GM21526 (cell line): Measurements from ENCODE around the gene GRK4.
"Not testable (repeated sequence)": the region's sequence is repeated elsewhere in the genome, so short reads cannot be mapped to it uniquely, and the experiment has no call there.

Source experiments
- ATAC-seq: cut with Tn5 transposase; IDR thresholded peaks from one replicate; pipeline ENCODE4 v1.9.1; 2021; ENCODE audit warnings: moderate library complexity; ENCODE audit not compliant: unreplicated experiment, low FRiP score

GRK4 gene

DNA sequence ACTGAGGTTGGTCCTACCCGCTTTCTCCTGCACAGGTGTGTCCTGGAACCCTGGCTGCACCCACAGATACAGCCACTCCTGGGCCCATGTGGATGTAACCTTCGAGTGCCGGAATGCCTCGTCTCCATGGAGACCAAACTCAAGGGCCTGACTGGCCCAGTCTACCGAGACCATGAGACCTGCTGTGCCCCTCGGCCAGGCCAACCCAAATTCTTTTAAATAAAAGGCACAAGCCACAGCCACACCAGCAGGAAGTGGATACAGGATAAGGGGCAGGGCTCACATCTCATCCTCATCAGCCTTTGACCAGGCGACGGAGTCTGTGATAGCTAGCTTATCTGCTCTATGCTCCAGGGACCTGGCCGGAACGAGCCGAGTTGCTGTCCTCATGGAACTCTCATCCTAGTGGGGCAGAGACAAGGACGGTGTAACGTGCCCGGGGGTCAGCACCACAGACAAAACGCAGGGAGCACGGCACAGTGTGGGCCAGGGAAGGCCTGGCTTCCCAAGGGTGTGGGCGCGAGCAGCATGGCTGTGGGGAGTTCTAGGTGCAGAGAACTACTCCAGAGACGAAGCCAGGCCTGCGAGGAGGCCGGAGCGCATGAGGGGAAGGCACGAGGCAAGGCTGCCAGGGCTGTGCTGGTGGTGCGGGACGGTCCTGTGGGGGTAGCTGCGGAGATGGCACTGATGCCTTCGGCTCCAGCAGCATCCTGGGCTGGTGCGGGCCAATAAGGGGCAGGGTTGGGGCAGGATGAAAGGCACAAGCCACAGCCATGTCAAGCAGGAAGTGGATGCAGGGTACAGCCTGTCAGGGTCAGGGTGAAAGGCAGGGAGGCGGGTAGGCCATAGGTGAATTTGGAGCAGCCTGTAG is 22.9 kb upstream of the GRK4 start:
- ATAC-seq = no peak

DNA sequence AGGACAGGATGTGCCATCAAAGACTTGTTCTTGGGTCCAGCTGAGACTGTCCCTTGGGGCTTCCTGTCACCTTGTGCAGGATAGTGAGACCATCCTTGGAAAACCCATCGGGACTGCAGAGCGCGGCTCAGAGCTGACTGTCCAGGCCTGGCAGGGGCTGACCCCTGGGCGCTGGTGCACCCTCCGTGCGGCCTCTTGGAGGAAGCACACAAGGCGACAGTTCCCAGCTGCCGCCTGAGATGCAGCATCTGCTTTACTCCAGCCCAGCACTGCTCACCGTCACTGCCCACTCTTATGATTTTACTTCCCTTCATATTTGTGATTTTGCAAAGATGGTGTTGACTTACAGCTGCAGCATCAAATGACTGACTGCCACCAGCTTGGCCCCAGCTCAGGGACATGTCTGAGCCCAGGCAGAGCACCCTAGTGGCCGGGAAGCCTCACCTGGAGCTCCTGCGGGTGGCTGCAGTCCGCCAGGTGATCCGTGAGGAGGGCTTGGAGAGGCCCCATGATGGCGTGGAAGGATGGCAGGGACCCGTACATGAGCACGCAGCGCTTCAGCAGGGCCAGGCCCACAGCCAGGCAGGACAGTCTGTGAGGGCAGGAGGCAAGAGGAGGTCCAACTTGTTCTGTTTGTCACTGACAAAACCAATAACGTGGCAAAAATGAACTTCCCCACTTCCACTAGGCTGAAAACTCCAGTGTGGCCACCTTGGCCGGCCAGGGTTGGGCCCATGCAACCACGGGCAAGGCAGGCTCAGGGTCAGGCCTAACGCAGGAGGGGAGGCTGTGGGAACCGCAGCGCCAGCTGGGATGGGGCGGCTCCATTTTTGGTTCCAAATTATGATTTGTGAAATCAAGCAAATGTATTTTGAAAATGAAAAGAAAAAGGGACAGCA is 22.0 kb upstream of the GRK4 start:
- ATAC-seq = no peak

DNA sequence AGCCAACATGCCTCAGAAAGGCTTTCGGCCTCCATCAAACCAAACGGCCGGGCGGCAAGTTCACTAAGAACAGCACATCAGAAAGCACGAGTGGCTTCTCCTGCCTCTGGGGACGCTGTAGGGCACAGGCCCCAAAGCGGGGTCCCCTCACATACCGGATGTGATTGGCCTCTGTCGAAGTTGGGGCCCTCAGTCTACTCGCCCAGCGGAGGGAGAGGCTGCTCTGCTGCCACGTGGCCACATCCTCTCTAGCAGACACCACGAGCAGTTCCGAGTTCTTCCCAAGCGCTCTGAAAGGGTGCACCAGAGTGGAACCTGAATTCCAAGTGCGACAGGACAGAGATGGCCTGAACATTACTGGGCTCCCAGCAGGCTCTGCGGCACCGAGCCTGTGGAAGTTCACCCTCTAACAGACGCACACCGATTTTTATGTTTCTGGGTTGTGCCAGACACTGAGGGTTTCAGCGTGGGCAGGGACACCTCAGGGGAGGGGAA is 21.3 kb upstream of the GRK4 start:
- no peak for ATAC-seq

DNA sequence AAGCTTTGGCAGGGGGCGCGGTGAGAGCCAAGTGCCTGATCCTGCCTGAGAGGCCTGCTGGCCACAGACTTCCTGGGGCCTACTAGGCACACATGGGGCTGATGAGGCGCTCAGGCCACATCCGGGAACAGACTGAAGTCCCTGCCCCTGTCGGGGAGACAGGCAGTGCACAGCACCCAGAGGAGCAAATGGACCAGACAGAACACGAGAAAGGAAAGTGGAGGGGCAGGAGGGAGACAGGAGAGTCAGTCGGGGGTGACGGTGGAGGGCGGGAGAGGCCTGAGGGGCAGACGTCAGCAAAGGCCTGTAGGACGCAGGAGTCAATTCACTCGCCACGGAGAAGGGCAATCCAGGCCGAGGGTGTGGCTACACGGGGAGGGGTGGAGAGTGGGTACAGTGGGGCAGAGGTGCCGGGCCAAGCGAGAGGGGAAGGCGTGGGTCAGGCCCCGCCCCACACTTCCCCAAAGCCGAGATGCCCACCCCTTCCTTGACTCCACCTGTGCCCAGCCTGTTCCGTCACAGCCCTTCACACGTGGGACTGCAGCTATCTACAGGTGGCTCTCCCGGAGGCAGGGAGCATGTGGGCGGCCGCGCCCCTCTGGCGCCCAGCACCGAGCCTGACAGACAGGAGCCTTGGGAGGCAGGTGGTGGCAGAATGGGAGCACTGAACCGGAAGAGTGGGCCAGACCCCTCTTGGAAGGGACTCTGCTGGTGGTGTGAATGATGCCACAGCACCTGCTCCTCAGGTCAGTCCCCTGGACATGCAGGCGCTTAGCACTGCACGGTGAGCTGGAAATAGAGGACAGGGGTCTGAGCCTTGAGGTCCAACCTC is 20.6 kb upstream of the GRK4 start:
- no peak for ATAC-seq

DNA sequence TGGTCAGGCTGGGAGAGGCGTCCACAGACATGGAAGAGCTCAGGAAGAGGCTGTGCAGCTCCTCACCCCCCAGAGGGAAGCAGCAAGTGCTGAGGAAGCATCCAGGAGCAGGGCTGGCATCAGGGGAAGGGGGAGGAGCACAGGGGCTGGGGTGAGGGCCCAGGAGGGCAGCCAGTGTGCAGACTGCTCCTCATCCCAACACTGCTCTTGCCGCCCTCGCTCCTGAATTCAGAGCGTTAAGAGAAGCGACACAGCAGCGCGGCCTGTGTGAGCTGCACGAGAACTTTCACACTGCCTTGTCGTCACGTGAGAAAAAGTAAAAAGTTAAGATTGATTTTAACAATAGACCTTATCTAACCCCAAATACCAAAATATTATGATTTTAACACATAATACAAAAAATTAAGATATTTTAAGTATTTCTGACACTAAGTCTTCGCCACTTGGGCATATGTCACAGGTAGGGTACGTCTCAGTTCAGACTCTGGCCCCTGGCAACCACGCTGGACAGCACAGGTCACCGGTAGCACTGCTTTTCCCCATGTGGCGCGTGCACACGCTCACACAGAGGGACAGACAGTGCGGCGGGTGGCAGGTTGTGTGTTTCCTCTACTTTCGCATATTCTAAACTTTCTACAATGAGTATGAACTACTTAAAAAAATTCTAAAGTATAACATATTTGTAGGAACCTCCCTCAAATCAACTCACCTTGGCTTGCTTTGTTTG is 19.8 kb upstream of the GRK4 start:
- ATAC-seq = no peak

DNA sequence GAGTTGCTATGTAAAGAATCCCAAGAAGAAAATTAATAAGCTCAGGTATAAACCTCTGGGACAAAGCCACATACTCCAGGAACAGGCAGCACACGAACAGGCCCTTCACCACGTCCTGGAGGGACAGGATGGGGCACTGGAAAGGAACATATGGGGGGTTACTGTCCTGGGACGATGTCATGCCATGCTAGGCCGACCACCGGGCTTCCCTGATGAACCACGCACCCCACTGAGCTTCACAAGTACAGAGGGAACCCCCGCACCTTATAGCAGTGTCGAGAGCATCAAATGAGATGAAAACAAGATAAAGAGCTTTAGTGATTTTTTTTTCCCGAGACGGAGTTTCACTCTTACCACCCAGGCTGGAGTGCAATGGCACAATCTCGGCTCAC is 19.3 kb upstream of the GRK4 start:
- ATAC-seq = no peak

DNA sequence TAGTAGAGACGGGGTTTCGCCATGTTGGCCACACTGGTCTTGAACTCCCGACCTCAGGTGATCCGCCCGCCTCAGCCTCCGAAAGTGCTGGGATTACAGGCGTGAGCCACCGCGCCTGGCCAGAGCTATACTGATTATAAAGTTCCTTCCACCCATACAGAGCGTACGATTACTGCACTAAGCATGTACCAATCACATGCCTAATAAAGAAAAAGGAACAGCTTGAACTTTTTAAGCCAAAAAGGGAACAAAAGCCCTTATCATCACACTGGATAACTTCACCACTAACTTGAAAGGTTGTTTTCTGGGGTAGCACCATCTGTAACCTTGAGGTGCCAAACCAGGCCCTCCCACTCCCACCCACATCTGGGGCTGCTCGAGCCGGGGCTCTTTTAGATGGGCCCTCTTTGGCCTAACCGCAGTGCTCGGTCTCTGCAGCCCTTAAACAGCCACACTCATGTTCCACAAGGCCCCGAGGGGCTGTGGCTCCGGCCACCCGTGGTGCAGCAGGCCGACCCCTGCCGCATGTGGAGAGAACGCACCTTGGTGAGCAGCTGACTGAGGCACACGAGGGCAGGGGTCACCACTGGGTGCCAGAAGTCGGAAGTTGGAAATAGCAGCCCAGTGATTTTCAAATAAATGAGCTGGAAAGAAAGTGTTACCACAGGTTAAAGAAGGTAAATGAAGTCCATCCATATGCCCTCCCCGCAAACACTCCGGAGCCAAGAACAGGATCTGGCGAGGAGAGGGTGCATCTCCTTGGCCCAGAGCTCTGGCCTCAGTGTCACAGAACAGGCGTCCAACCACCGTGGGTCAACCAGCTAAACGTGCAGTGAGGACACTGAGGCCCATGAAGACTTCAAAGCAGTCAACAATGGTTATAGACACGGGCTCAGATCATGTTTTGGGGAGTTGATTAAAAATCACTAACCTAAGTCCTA is 18.5 kb upstream of the GRK4 start:
- no peak for ATAC-seq

DNA sequence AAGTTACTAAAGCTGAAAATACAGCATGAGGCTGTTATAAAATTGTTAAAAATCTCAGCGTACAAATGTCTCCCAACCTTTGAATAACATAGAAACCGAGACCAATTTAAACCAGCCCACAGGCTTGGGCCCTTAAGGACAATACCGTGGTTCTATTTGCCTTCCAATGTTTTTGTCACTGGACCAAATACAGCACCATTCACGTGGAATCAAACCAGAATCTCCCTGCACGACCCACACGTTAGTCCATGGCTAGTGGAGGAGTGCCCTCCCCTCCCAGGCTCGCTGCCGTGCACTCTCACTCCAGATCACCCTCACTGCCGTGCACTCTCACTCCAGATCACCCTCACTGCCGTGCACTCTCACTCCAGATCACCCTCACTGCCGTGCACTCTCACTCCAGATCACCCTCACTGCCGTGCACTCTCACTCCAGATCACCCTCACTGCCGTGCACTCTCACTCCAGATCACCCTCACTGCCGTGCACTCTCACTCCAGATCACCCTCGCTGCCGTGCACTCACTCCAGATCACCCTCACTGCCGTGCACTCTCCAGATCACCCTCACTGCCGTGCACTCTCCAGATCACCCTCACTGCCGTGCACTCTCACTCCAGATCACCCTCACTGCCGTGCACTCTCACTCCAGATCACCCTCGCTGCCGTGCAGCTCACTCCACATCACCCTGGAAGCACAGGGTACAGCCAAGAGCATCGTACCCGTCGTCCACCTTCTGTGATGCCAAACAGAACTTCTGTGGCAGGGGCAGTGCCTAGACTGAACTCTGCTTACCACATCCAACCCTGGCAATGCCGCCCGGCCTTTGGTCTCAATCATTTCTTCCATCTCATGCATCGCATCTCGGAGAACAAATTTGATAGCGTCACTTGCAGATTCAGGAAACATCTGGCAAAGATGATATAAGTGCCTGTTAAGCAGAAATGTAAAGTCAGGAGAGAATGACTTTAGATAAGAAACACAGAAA is 17.5 kb upstream of the GRK4 start:
- ATAC-seq = not testable (repeated sequence)

DNA sequence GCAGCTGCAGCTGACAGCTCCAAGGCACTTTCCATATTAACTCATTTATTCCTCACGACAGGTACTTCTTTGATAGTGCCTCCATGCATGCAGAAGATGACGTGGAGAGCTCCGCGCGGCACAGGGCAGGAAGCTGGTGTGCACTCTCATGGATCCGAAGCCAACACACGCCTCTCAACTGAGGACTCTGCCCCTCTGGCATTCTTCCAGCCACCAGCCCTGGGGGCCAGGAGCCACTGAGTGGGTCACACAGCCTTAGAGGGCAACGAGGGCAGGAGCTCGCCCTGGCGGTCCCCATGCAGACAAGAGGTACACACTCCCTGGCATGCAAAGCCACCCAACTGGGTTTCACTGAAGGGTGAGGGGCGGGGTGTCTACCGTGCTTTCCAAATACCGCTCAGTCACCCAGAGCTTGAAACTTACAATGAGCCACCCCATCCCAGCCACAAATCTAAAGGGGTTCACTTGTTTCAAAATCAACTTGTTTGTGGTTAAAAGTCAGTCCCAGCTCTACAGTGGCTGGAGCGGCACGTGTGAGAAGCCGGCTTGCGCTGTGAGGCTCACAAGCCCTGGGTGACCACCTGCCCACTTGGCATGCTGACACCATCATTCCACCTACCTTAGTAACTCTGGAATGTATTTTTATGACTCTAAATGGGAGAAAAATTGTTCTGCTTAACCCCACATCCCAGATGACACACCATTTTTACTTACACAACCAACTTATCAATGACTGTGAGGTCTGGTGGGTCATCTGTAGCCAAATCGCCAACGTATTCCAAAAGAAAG is 16.4 kb upstream of the GRK4 start:
- ATAC-seq = no peak

DNA sequence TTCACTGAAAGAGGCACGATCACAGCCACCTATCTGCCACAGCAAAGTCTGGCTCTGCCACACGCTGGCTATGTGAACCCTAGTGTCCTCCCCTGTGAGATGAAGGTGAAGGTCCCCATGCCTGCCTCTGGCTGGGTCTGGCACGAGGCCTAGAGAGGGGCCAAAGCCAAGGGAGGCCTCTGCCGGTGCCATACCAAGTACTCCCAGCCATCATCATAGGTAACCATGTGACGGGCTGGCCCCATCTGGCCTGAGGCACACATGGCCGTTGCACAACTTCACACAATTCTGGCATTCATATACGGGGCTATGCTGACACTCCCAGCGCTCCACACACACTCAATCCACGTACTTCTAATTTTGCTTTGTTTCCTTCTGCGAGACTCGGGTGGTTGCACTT is 15.4 kb upstream of the GRK4 start:
- ATAC-seq = no peak

DNA sequence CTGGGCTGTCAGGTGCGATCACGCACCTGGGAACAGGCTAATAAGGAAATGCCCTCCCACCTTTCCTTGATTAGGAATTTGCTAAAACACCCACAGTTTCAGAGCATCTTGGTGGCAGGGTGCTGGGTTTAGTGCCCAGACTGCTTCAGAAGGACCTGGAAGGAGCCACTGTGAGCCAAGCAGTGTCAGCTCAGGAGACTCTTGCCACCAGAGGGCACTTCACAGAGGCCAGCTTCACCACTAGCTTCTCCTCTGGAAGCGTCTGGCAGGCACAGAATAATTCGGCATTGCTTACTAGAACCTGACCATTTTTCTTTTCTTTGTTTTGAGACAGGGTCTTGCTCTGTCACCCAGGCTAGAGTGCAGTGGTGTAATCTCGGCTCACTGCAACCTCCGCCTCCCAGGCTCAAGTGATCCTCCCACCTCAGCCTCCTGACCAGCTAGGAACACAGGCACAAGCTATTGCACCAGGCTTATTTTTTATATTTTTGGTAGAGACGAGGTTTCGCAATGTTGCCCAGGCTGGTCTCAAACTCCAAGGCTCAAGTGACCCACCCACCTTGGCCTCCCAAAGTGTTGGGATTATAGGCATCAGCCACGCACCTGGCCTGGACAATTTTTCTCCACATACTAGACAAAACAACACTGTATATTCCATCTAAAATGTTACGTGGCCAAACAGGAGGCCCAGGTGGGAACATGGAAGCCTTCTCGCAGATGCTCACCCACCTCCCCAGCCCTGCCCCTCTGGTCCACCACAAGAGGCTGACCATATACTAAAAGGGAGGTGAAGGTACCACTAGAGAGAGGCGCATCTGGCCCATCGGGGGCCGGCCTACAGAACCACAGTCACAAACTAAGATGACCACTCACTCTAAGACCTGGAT is 14.2 kb upstream of the GRK4 start:
- no peak for ATAC-seq

DNA sequence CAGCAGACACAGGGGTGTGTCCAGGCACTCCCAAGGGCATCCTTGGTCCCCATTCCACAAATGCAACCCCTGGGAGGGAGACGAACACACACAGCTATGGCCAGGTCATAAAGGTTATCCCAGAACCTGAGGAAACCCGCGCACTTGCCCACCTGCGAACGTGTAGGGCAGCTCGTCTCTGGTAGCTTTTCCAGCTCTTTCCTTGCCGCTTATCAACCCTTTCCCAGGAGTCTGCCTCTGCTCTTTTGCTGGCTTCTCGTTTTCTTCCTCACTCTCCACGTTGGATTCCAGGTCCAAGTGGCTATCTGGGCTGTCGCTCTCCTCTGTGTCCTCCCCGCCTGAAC is 13.6 kb upstream of the GRK4 start:
- ATAC-seq = no peak

DNA sequence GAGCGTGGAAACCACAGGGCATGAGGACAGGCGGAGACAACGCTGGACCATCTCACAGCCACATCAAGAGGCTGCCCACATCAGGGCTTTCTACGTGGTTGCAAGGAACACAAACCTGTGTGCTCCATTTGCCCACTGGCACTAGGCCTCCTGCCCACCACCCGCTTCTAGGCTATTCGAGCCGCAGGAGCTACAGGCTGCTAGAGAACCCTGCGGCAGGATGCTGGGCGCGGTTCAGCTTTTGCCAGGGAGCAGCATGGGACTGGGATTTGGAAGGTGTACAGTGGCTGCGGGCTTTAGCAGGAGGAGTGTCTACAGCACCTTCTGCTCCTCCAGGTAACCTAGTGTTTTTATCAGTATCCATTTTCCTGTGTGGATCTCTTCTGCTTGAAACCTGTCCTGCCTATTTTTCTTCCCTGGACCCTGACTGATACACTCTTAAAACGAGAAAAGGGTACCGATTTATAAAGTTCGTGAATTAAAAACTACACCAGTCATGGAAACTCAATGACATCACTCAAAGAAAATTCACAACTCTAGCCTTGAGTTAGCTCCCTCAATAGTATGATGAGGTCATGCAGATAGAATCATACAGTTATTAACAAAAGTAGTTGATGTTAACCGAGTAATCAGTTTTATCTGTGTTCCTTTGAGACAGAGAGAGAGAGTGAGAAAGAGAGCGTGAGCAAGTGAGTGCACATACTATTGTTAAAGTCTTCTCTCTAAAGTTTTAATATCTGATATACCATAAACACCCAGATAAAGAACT is 13.0 kb upstream of the GRK4 start:
- ATAC-seq = no peak

DNA sequence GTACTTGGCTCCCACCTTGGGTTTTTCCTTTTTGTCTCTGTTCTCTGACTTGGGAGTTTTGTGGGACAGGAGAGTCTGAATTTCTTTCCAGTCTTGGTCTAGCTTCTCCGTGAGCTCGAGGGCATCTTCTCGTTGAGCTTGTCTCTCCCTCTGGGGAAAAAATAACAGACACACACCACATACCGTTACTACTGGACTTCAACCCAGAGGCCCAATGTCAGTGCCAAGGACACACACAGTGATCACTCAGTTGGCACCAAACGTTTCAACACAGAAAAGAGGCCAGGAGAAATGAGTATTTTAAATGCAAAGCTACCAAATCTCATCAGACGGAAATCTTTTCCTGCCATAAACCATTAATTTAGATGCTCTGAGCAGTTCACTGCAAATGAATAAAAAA is 9.9 kb upstream of the GRK4 start:
- ATAC-seq = no peak
